ENCODE results near the gene ZBTB7C. TPM values are rescaled to one million over a fixed set of nuclear protein-coding genes. Genes with fewer than 3 reads are reported as not detected.

Gene ZBTB7C
- total RNA-seq, 2 donors from 2014 or later: 1.3 to 2.3 TPM

DNA sequence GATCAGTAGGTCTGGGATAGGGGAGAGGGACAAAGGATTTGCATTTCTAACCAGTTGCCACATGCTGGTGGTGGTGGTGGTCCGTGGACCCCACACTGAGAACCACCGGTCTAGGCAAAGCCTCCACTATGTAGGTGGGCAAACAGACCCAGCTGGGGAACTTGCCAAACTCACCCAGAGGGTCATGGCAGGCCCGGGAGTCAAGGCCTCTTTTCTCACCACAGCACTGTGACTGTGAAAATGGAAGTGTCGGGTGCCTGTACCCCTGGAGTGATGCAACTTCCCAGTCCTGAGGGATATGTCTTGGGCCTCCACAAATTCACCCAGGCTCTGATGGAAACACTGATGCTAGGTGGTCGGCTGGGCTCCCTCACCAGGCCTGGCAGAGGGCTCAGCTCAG, 377.5 kb downstream of the ZBTB7C start:
- 63 to 64% methylated on average over 5 of the region's 5 CpGs for WGBS, 2 donors
- no peaks in the 10 kb centered on the region for H3K9me3 ChIP-seq
- no peaks in the 10 kb centered on the region for H3K27me3 ChIP-seq
- DNase-seq (no peak), ATAC-seq (no peak)
- H3K27ac ChIP-seq: no peak overlapping the region
- H3K4me1 ChIP-seq: no peaks in the 10 kb centered on the region
- no peaks in the 10 kb centered on the region for H3K36me3 ChIP-seq (replicated peaks in 1 of 2; ENCODE audit: insufficient read depth in 1 of 2, low read depth in 2 of 2)
- intact Hi-C loops (cut with DNase I): no loop called here
- no peak for TF ChIP-seq CTCF (IDR thresholded peaks at IDR 0.05)
- no peak for TF ChIP-seq POLR2A (IDR thresholded peaks at IDR 0.05)
- H3K4me3 ChIP-seq: no peak overlapping the region

DNA sequence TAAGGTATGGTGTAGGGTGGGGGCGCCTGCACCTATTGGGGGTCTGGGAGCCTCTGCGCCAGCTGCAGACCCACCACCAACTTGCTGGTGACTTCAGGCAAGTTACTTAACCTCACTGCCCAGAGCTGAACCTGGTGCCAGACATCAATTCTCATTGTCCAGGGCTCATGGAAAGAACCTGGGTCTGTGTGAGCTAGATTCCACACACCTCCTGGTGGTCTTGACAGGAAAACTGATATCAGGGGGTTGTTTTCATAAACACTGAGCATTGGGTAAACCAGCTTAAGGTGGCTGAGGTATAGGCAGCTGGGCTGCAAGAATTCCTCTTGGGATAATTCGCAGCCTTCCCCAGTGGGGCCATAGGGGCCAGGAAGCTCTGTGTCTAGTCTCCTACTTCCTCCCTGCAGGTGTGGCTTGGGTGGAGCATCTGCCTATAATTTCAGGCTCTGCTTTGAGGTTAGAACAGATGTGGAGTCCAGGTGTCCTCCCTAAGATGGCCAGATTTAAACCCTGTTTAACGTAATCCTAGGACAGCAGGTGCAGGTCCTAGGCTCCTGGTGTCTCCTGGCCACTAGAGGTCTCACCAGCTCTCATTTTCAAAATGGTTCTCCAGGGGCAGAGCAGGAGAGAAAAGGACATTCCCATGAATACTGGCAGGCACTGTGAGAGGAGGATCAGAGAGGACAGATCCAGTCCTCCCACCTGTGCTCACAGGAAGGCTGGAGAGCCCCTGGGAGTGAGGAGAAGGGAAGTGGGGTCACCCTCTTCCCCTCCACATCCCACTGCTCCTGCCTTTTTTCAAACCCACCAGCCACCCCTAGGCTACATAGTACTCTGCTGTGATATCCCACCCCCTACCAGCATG, 378.3 kb downstream of the ZBTB7C start:
- no peaks in the 10 kb centered on the region for H3K9me3 ChIP-seq
- TF ChIP-seq POLR2A (IDR thresholded peaks at IDR 0.05) (no peak), CTCF (IDR thresholded peaks at IDR 0.05) (peak; percentile 66 to 87 (median 75))
- H3K27me3 ChIP-seq: no peaks in the 10 kb centered on the region
- DNase-seq (peak; percentile 64 to 76 (median 74)), ATAC-seq (peak; percentile 84)
- WGBS, 2 donors: 48 to 54% methylated on average over 2 to 4 of the region's 4 CpGs
- no peak overlapping the region for H3K4me3 ChIP-seq
- no peaks in the 10 kb centered on the region for H3K36me3 ChIP-seq (replicated peaks in 1 of 2; ENCODE audit: insufficient read depth in 1 of 2, low read depth in 2 of 2)
- no peak overlapping the region for H3K27ac ChIP-seq
- no peaks in the 10 kb centered on the region for H3K4me1 ChIP-seq
- intact Hi-C loops (cut with DNase I): no loop called here

GRCh38 chr18:48029296-48029986, 379.7 kb downstream of the ZBTB7C start:
- intact Hi-C loops (cut with DNase I): loop anchor here (5.0 to 10.0 kb wide), 2 partner anchors 255 to 418 kb away; no protein-coding TSS in a partner anchor
- no peaks in the 10 kb centered on the region for H3K27me3 ChIP-seq
- TF ChIP-seq CTCF (IDR thresholded peaks at IDR 0.05) (no peak), POLR2A (IDR thresholded peaks at IDR 0.05) (no peak)
- DNase-seq (no peak), ATAC-seq (no peak)
- H3K4me3 ChIP-seq: no peak overlapping the region
- H3K4me1 ChIP-seq: no peaks in the 10 kb centered on the region
- WGBS, 2 donors: 91% methylated on average over 22 to 42 of the region's 62 CpGs
- no peak overlapping the region for H3K27ac ChIP-seq
- H3K36me3 ChIP-seq (replicated peaks in 1 of 2; ENCODE audit: insufficient read depth in 1 of 2, low read depth in 2 of 2): no peaks in the 10 kb centered on the region
- no peaks in the 10 kb centered on the region for H3K9me3 ChIP-seq

- intact Hi-C loops (cut with DNase I): loop anchor here (5.0 to 10.0 kb wide), 2 partner anchors 254 to 419 kb away; no protein-coding TSS in a partner anchor
- no peaks in the 10 kb centered on the region for H3K9me3 ChIP-seq
- no peaks in the 10 kb centered on the region for H3K27me3 ChIP-seq
- ATAC-seq (no peak), DNase-seq (no peak)
- no peaks in the 10 kb centered on the region for H3K36me3 ChIP-seq (replicated peaks in 1 of 2; ENCODE audit: insufficient read depth in 1 of 2, low read depth in 2 of 2)
- no peak overlapping the region for H3K27ac ChIP-seq
- no peak overlapping the region for H3K4me3 ChIP-seq
- WGBS, 2 donors: 84 to 86% methylated on average over 4 of the region's 4 CpGs
- H3K4me1 ChIP-seq: no peaks in the 10 kb centered on the region
- TF ChIP-seq CTCF (IDR thresholded peaks at IDR 0.05) (no peak), POLR2A (IDR thresholded peaks at IDR 0.05) (no peak)
Observed at GRCh38 chr18:48028696-48029095, 380.5 kb downstream of the ZBTB7C start.

Measured in body of pancreas (tissue), 4 donors.